ENCODE measurements around the gene MATCAP1. TPM values are rescaled to one million over a fixed set of nuclear protein-coding genes. Genes with fewer than 3 reads are reported as not detected.

The MATCAP1 gene
- total and polyA plus RNA-seq, 2 of the 8 experiments (the other 6 are each of a cell fraction or from before 2014, with no cell fraction given) = 22.9 to 27.5 TPM

DNA sequence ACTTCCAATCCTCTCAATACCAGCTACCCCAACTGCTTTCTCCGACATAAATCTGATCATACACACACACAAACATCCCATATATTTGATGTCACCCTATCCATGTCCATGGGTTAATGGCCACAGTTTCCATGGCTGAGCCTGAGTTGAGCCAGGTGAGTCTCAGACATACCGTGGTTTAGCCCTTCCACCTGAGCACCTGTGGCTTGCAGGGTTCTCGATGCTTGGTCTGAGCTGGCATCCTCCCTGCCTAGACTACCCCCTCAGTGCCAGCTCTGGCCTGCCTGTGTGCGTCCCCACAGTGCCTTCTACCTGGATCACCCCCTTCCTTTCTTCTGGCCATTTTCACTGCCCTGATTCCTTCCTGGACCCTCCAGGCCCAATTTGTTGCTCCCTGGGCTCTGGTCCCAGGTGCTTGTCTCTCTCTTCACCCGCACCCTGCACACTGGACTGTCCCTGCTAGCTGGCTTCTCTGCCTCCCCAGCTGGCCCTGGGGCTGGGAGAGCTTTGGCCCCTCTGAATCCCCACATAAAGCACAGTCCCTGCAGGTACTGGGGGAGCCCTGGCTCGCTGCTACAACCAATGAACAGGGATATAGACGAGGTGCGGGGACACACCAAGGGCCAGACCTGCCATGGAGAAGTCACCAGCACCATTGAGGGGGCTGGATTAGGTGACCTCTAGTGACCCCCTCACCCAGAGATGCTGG lies 22.5 kb upstream of the MATCAP1 start:
- Histone ChIP-seq H2AFZ (ENCODE audit: low read length) (no peak overlapping the region), H3K14ac (ENCODE audit: insufficient read length) (no peak overlapping the region), H3K18ac (ENCODE audit: extremely low read depth, low read length) (no peak overlapping the region), H3K23ac (ENCODE audit: insufficient read length) (no peak overlapping the region), H4K20me1 (replicated peaks in 1 of 2; ENCODE audit: control insufficient read depth in 1 of 2, insufficient read depth in 2 of 2, low read length in 2 of 2) (peaks cover 0 to 2% of the 10 kb centered on the region in 2 experiments), H3K56ac (replicated peaks; ENCODE audit: insufficient read length, low read depth, low read length) (no peak overlapping the region), H3K4me1 (replicated peaks in 1 of 4; ENCODE audit: control insufficient read depth in 3 of 4, insufficient read depth in 4 of 4, low read length in 3 of 4) (peaks cover 0 to 10% (median 1%) of the 10 kb centered on the region in 4 experiments; a peak in 2 of 7 replicates), H2BK120ac (replicated peaks; ENCODE audit: low read depth, low read length) (no peak overlapping the region), H3K27ac (ENCODE audit: low read depth, low read length) (no peak overlapping the region), H3K4ac (replicated peaks; ENCODE audit: insufficient read length, low read depth, low read length) (no peak overlapping the region), H3K36me3 (ENCODE audit: control insufficient read depth in 2 of 4, insufficient read depth in 4 of 4, low read length in 3 of 4) (peaks cover 0 to 3% (median 0%) of the 10 kb centered on the region in 4 experiments; a peak in 3 of 8 replicates), H2BK12ac (ENCODE audit: low read depth, low read length) (no peak overlapping the region), H4K91ac (replicated peaks; ENCODE audit: insufficient read length, low read length) (no peak overlapping the region), H2AK5ac (ENCODE audit: low read depth, low read length) (no peak overlapping the region), H4K5ac (ENCODE audit: insufficient read length, low read depth, low read length) (no peak overlapping the region), H3K23me2 (ENCODE audit: low read depth, low read length) (no peaks in the 10 kb centered on the region), H3K9ac (replicated peaks in 1 of 4; ENCODE audit: extremely low read depth in 1 of 4, low read depth in 3 of 4, low read length in 3 of 4) (no peak overlapping the region), H3K79me1 (ENCODE audit: low read depth, low read length) (no peaks in the 10 kb centered on the region), H2BK20ac (ENCODE audit: low read length) (no peak overlapping the region), H2BK15ac (ENCODE audit: low read length) (no peak overlapping the region), H3K79me2 (ENCODE audit: control insufficient read depth in 1 of 2, insufficient read depth in 2 of 2, low read length in 2 of 2) (no peaks in the 10 kb centered on the region), H3K4me3 (ENCODE audit: extremely low read depth in 1 of 4, insufficient read depth in 2 of 4, low read depth in 3 of 4, low read length in 4 of 4) (no peak overlapping the region), H3K9me3 (ENCODE audit: insufficient read depth in 2 of 2, low read depth in 1 of 2, low read length in 1 of 2) (no peaks in the 10 kb centered on the region), H3K27me3 (replicated peaks in 1 of 4; ENCODE audit: control insufficient read depth in 3 of 4, extremely low read depth in 1 of 4, insufficient read depth in 3 of 4, low read length in 3 of 4) (peaks cover 0 to 2% (median 0%) of the 10 kb centered on the region in 4 experiments; a peak in 1 of 7 replicates), H4K8ac (ENCODE audit: extremely low read depth, insufficient read depth, low read length) (no peak overlapping the region), H2BK5ac (ENCODE audit: low read depth, low read length) (no peak overlapping the region), H3K4me2 (ENCODE audit: insufficient read depth in 1 of 2, low read depth in 2 of 2, low read length in 2 of 2) (no peak overlapping the region)
- WGBS, 2 experiments (ENCODE audit: extremely low coverage in 1 of 2, insufficient coverage in 1 of 2, insufficient read length in 1 of 2, insufficient replicate concordance in 2 of 2, low coverage in 1 of 2, low lambda C conversion rate in 2 of 2, missing lambda C conversion rate in 1 of 2) = 89% methylated on average over 8 of the region's 8 CpGs; no CpG with 5 or more reads in 1 of the 2 experiments
- TF ChIP-seq, protein P1, sequence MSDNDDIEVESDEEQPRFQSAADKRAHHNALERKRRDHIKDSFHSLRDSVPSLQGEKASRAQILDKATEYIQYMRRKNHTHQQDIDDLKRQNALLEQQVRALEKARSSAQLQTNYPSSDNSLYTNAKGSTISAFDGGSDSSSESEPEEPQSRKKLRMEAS (IDR thresholded peaks at IDR 0.05) = no peak
- FAIRE-seq (no peak), DNase-seq (ENCODE audit: low read depth in 1 of 2, low spot score in 2 of 2) (no peak)
- CTCF ChIA-PET (ENCODE audit: partially characterized antibody) = no interaction called here
- POLR2A ChIA-PET (ENCODE audit: partially characterized antibody) = interaction anchor here (0.6 to 5.4 kb wide), 5 partner anchors 8 to 31 kb away, joined by 3 to 19 read pairs (median 3); partner anchors contain the start of gene TMEM208
